Chondrocyte (in vitro differentiated cells): ENCODE data around the gene MECP2. TPM values are rescaled to one million over a fixed set of nuclear protein-coding genes. Genes with fewer than 3 reads are reported as not detected.

Source experiments
- DNase-seq: peaks from one replicate; pipeline ENCODE4 v3.0.0; 2021; ENCODE audit warnings: mixed read lengths, low spot score
- H3K27ac Mint-ChIP-seq: one replicate; pipeline ENCODE4 v1.8.0; 2021; ENCODE audit warnings: mild to moderate bottlenecking, moderate library complexity, mixed read lengths; ENCODE audit not compliant: unreplicated experiment
- H3K27me3 Mint-ChIP-seq: 2 replicates; pipeline ENCODE4 v1.8.0; 2021; ENCODE audit warnings: low read depth, mixed read lengths
- H3K36me3 Mint-ChIP-seq: 2 replicates; pipeline ENCODE4 v1.8.0; 2021; ENCODE audit warnings: low read depth, mixed read lengths
- H3K4me1 Mint-ChIP-seq: 2 replicates; pipeline ENCODE4 v1.8.0; 2021; ENCODE audit warnings: low read depth, mild to moderate bottlenecking, mixed read lengths
- H3K4me3 Mint-ChIP-seq: one replicate; pipeline ENCODE4 v1.8.0; 2021; ENCODE audit warnings: mild to moderate bottlenecking, moderate library complexity, mixed read lengths; ENCODE audit not compliant: unreplicated experiment
- H3K9me3 Mint-ChIP-seq: 2 replicates; pipeline ENCODE4 v1.8.0; 2021; ENCODE audit warnings: low read depth, mixed read lengths
- CTCF ChIP-seq: fragments of 200-600 bp; sonication (generic); IDR thresholded peaks from 2 replicates; pipeline ENCODE4 v1.5.0; 2021; ENCODE audit warnings: antibody characterized with exemption, mild to moderate bottlenecking, moderate library complexity
- total RNA-seq: library from RNA; stranded (reverse); gene quantifications from 3 replicates; pipeline ENCODE4 v1.2.1, GENCODE V29; 2021

Gene MECP2
- total RNA-seq, 1 donor from 2014 or later: 32.3 TPM

GRCh38 chrX:154121207-154121606, 23.7 kb upstream of the MECP2 start:
- no peaks in the 10 kb centered on the region for H3K4me1 Mint-ChIP-seq
- H3K9me3 Mint-ChIP-seq: peaks cover 12% of the 10 kb centered on the region
- peaks cover 1% of the 10 kb centered on the region for H3K36me3 Mint-ChIP-seq
- TF ChIP-seq CTCF: no peak
- no peaks in the 10 kb centered on the region for H3K27me3 Mint-ChIP-seq
- no peak overlapping the region for H3K4me3 Mint-ChIP-seq
- H3K27ac Mint-ChIP-seq: no peak overlapping the region
- DNase-seq: no peak

GRCh38 chrX:154120567-154120966, 23.1 kb upstream of the MECP2 start:
- Mint-ChIP-seq H3K36me3 (peaks cover 1% of the 10 kb centered on the region), H3K9me3 (peaks cover 12% of the 10 kb centered on the region), H3K4me1 (no peaks in the 10 kb centered on the region), H3K27ac (no peak overlapping the region), H3K4me3 (no peak overlapping the region), H3K27me3 (peaks cover 2% of the 10 kb centered on the region)
- DNase-seq: no peak
- TF ChIP-seq CTCF: no peak

- Mint-ChIP-seq H3K4me1 (no peaks in the 10 kb centered on the region), H3K4me3 (no peak overlapping the region), H3K27me3 (peaks cover 4% of the 10 kb centered on the region)
Measured at GRCh38 chrX:154117566-154117965, 20.0 kb upstream of the MECP2 start.

GRCh38 chrX:154116426-154117211, 19.1 kb upstream of the MECP2 start:
- Mint-ChIP-seq H3K9me3 (peaks cover 12% of the 10 kb centered on the region), H3K27ac (no peak overlapping the region), H3K4me3 (no peak overlapping the region), H3K4me1 (no peaks in the 10 kb centered on the region), H3K36me3 (peaks cover 1% of the 10 kb centered on the region), H3K27me3 (peaks cover 4% of the 10 kb centered on the region)
- TF ChIP-seq CTCF: no peak
- no peak for DNase-seq

More at GRCh38 chrX:154117566-154117965, 20.0 kb upstream of the MECP2 start:
- no peak for TF ChIP-seq CTCF
- Mint-ChIP-seq H3K9me3 (peaks cover 12% of the 10 kb centered on the region), H3K36me3 (peaks cover 1% of the 10 kb centered on the region), H3K27ac (no peak overlapping the region)
- no peak for DNase-seq

- peaks cover 1% of the 10 kb centered on the region for H3K36me3 Mint-ChIP-seq
- H3K4me3 Mint-ChIP-seq: no peak overlapping the region
- no peaks in the 10 kb centered on the region for H3K4me1 Mint-ChIP-seq
- no peak for DNase-seq
- peaks cover 4% of the 10 kb centered on the region for H3K27me3 Mint-ChIP-seq
- H3K27ac Mint-ChIP-seq: no peak overlapping the region
- no peak for TF ChIP-seq CTCF
- peaks cover 12% of the 10 kb centered on the region for H3K9me3 Mint-ChIP-seq
Measured at GRCh38 chrX:154115750-154116149, 18.2 kb upstream of the MECP2 start.
